ENCODE data around the gene ARFRP1.

DNA sequence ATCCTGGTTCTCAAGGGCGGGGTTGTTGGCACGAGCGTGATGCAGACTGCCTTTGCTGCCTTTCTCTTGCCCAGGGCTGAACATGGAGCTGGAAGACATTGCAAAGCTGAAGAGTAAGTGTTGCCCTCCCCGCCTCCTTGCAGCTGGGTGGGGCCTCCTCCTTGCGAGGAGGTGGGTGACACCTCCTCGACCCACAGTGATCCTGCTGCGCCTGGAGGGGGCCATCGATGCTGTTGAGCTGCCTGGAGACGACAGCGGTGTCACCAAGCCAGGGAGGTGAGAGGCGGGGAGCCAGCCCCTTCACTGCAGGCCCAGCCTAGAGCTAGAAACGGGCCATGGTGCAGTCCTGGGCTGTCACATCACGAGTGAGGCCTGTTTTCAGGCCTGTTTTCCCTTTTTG is 29.7 kb downstream of the ARFRP1 start:
- TF ChIP-seq, protein P1, sequence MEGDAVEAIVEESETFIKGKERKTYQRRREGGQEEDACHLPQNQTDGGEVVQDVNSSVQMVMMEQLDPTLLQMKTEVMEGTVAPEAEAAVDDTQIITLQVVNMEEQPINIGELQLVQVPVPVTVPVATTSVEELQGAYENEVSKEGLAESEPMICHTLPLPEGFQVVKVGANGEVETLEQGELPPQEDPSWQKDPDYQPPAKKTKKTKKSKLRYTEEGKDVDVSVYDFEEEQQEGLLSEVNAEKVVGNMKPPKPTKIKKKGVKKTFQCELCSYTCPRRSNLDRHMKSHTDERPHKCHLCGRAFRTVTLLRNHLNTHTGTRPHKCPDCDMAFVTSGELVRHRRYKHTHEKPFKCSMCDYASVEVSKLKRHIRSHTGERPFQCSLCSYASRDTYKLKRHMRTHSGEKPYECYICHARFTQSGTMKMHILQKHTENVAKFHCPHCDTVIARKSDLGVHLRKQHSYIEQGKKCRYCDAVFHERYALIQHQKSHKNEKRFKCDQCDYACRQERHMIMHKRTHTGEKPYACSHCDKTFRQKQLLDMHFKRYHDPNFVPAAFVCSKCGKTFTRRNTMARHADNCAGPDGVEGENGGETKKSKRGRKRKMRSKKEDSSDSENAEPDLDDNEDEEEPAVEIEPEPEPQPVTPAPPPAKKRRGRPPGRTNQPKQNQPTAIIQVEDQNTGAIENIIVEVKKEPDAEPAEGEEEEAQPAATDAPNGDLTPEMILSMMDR (conservative IDR thresholded peaks at IDR 0.05; ENCODE audit: low read length) = no peak
- TF ChIP-seq EZH2phosphoT487 (IDR thresholded peaks at IDR 0.05; ENCODE audit: borderline replicate concordance, low read depth, low read length) = no peak
